ENCODE measurements around the gene PTGR2.

DNA sequence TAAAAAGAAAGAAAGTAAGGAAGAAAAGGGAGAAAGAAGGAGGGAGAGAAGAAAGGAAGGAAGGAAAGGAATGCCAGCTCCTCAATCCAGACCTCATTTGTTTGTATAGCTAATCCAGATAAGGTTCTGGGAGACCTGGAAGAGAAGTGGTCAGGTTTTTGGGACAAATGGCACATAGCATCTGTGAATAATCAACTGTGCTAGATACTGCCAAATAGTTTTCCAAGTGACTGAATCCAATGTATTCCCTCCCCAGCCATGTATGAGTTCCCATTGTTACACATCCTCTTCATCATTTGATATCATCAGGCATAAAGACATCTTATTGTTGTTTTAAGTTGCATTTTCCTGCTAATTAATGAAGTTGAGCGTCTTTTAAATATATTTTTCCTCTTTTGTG, 18.6 kb upstream of the PTGR2 start:
- TF ChIP-seq, protein P1, sequence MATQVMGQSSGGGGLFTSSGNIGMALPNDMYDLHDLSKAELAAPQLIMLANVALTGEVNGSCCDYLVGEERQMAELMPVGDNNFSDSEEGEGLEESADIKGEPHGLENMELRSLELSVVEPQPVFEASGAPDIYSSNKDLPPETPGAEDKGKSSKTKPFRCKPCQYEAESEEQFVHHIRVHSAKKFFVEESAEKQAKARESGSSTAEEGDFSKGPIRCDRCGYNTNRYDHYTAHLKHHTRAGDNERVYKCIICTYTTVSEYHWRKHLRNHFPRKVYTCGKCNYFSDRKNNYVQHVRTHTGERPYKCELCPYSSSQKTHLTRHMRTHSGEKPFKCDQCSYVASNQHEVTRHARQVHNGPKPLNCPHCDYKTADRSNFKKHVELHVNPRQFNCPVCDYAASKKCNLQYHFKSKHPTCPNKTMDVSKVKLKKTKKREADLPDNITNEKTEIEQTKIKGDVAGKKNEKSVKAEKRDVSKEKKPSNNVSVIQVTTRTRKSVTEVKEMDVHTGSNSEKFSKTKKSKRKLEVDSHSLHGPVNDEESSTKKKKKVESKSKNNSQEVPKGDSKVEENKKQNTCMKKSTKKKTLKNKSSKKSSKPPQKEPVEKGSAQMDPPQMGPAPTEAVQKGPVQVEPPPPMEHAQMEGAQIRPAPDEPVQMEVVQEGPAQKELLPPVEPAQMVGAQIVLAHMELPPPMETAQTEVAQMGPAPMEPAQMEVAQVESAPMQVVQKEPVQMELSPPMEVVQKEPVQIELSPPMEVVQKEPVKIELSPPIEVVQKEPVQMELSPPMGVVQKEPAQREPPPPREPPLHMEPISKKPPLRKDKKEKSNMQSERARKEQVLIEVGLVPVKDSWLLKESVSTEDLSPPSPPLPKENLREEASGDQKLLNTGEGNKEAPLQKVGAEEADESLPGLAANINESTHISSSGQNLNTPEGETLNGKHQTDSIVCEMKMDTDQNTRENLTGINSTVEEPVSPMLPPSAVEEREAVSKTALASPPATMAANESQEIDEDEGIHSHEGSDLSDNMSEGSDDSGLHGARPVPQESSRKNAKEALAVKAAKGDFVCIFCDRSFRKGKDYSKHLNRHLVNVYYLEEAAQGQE (IDR thresholded peaks at IDR 0.05) = no peak
- TF ChIP-seq, protein P2, sequence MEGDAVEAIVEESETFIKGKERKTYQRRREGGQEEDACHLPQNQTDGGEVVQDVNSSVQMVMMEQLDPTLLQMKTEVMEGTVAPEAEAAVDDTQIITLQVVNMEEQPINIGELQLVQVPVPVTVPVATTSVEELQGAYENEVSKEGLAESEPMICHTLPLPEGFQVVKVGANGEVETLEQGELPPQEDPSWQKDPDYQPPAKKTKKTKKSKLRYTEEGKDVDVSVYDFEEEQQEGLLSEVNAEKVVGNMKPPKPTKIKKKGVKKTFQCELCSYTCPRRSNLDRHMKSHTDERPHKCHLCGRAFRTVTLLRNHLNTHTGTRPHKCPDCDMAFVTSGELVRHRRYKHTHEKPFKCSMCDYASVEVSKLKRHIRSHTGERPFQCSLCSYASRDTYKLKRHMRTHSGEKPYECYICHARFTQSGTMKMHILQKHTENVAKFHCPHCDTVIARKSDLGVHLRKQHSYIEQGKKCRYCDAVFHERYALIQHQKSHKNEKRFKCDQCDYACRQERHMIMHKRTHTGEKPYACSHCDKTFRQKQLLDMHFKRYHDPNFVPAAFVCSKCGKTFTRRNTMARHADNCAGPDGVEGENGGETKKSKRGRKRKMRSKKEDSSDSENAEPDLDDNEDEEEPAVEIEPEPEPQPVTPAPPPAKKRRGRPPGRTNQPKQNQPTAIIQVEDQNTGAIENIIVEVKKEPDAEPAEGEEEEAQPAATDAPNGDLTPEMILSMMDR (IDR thresholded peaks at IDR 0.05; ENCODE audit: low read depth, low read length, missing input control) = no peak
- TF ChIP-seq TAF1 (conservative IDR thresholded peaks at IDR 0.05) (no peak), FOXA1 (IDR thresholded peaks at IDR 0.05) (no peak), RAD21 (IDR thresholded peaks at IDR 0.05) (no peak), GABPA (IDR thresholded peaks at IDR 0.05 in 1 of 2, conservative IDR thresholded peaks at IDR 0.05 in 1 of 2) (no peak), ZBTB33 (IDR thresholded peaks at IDR 0.05) (no peak), NR2F2 (IDR thresholded peaks at IDR 0.05) (no peak)
